Effector CD4-positive, alpha-beta T cell (primary cell): ENCODE data around the gene ESPL1.
"Not testable (repeated sequence)": the region's sequence is repeated elsewhere in the genome, so short reads cannot be mapped to it uniquely, and the experiment has no call there.

ENCODE experiments used
- DNase-seq: peaks from one replicate; pipeline ENCODE4 v3.0.0-alpha.2; 2020

The ESPL1 gene

DNA sequence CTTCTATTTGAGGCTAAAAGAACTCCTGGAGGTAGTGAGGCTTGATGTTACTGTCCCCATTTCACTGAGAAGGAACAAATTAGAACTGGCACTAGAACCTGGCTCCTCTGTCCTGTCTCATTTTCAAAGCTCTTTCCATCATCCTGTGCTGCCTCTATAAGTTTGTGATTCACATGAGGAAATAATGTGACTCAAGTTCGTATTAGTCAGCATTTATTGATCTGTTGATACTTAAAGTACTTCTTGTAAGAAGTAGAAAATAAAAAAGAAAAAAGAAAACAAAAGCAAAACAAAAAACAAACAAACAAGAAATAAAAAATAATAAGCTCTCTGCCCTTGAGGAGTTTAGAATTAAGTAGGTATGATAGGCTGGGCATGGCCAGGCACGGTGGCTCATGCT, 2.3 kb upstream of the ESPL1 start:
- no peak for DNase-seq

DNA sequence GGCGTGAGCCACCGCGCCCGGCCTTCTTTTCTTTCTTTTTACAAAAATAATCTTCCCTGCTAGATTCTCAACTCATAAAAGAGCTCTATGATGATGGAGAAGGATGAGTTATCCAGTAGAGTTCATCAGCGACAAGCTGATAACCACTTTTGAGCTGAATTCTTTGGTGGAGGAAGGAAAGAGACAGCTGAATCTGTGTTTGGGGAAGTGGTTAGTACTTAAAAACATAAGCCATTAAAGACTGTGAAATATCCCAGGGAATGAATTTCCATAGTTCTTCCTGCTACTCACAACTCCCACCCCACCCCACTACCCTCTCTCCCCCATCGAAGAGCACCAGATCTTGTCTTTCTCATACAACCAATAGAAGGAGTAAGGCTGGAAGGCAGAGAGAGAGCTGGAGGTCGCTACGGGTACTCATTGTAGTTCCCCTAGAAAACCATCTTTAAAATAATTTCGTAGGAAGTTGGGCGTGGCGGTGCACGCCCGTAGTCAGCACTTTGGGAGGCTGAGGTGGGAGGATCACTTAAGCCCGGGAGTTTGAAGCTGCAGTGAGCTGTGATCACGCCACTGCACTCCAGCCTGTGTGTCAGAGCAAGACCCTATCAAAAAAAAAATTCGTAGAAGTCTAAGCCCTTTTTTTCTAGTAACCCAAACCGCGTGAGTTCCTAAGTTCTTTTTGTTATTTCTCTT, 647 bp upstream of the ESPL1 start:
- no peak for DNase-seq

DNA sequence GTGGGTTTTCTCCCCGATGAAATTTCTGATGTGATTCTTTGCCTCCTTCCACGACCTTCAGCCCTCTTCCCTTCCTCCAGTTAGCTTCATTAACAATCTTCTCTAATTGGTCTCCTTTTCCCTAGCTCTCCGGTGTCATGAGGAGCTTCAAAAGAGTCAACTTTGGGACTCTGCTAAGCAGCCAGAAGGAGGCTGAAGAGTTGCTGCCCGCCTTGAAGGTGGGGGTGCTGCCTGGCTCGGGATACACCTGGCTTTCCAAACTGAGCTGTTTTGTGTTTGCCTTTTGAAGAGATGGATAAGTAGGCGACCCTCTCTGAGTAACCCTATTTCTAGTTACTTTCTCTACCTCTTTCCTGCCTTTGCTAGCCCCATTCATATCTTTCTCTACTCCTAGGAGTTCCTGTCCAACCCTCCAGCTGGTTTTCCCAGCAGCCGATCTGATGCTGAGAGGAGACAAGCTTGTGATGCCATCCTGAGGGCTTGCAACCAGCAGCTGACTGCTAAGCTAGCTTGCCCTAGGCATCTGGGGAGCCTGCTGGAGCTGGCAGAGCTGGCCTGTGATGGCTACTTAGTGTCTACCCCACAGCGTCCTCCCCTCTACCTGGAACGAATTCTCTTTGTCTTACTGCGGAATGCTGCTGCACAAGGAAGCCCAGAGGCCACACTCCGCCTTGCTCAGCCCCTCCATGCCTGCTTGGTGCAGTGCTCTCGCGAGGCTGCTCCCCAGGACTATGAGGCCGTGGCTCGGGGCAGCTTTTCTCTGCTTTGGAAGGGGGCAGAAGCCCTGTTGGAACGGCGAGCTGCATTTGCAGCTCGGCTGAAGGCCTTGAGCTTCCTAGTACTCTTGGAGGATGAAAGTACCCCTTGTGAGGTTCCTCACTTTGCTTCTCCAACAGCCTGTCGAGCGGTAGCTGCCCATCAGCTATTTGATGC, 797 bp downstream of the ESPL1 start:
- DNase-seq = no peak

GRCh38 chr12:53274445-53274844, 6.3 kb downstream of the ESPL1 start:
- no peak for DNase-seq

DNA sequence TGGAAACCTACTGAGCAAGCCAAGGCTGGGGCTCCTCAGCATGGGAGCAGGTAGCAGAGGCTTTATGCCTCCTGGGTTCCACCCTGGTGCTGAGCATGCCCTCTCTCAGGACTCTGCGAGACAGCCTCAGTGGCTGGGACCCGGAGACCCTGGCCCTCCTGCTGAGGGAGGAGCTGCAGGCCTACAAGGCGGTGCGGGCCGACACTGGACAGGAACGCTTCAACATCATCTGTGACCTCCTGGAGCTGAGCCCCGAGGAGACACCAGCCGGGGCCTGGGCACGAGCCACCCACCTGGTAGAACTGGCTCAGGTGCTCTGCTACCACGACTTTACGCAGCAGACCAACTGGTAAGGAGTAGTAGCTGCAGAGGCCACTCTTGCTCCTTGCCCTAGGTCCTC, 8.4 kb downstream of the ESPL1 start:
- no peak for DNase-seq

DNA sequence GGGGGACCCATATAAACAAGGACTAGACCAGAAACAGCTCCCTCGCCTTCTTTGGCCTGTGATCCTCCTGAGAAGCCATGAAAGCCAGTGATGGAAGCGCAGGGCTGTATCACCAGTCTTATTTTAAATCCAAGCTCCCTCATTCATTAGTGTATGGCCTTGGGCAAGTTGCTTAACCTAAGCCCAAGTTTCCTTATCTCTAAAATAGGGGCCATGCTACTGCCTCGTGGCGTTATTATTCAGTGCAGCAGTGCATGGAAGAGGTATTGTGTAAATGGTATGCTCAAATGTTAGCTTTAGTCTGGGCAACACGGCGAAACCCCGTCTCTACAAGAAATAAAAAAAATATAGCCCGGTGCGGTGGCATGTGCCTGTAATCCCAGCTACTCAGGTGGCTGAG, 9.9 kb downstream of the ESPL1 start:
- no peak for DNase-seq

DNA sequence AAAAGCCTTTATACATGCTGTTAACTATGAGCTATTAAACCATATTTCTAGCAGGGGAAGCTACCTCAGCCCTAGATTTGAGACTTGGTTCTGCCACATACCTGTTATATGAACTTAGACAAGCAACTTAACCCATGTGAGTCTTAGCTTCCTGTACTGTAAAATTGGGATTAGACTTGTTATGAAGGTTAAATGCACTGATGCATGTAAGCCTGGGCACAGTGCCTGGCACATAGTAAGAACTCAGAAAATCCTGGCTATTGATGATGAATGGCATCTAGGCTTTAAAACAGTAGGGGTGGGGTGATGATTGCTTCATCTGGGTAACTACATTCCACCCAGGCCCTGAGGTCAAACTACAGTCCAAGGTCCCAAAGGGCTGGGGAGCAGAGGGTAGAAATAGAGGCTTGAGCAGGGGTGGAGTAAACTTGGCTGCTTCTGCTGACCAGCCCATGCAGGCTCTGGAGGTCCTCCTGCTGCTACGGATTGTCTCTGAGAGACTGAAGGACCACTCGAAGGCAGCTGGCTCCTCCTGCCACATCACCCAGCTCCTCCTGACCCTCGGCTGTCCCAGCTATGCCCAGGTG, 11.3 kb downstream of the ESPL1 start:
- DNase-seq = no peak

DNA sequence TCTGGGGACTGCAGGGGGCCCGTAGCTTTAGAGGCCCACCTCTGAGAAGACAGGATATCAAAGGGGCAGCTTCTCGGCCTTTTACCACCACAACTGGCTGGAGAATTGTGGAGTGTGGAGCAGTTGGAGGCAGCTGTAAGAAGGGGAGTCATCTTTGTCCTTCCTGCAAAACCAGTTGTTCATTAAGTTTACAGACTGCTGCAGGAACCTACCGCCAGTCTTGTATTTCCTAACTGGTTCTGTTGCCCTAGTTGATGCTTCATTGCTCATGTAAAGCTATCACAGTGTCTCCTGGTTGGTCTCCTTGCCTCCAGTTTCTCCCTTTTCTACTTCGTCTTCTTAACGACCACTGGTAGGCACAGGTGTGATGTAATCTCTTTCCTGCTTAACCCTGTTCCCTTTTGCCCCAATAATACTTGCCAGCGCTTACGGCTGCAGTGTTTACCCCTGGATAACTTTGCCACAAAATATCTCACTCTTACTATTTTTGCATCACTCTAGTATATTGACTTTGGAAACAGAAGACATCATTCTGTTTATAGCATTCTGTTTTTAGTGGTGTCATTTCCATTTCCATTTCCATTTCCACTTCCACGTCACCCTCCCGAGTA, 11.9 kb downstream of the ESPL1 start:
- no peak for DNase-seq

DNA sequence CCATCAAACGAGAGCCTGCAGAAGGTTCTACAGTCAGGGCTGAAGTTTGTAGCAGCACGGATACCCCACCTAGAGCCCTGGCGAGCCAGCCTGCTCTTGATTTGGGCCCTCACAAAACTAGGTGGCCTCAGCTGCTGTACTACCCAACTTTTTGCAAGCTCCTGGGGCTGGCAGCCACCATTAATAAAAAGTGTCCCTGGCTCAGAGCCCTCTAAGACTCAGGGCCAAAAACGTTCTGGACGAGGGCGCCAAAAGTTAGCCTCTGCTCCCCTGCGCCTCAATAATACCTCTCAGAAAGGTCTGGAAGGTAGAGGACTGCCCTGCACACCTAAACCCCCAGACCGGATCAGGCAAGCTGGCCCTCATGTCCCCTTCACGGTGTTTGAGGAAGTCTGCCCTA, 18.3 kb downstream of the ESPL1 start:
- DNase-seq = no peak

- peak; percentile 61 for DNase-seq
These were observed 19.7 kb downstream of the ESPL1 start for GRCh38 chr12:53287741-53288216.

DNA sequence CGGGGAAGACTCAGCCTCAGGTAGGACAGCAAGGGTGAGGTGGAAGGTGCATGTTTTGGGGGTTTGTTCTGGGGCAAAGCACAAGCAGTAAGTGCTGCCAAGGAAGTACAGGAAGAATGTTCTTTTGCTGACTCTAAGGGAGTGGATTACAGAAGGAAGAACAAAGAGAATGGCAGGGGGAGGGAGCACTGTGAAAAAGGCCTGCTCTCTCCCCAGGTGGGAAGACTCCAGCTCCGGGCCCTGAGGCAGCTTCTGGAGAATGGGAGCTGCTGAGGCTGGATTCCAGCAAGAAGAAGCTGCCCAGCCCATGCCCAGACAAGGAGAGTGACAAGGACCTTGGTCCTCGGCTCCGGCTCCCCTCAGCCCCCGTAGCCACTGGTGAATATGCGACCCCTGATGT, 20.2 kb downstream of the ESPL1 start:
- DNase-seq = no peak

DNA sequence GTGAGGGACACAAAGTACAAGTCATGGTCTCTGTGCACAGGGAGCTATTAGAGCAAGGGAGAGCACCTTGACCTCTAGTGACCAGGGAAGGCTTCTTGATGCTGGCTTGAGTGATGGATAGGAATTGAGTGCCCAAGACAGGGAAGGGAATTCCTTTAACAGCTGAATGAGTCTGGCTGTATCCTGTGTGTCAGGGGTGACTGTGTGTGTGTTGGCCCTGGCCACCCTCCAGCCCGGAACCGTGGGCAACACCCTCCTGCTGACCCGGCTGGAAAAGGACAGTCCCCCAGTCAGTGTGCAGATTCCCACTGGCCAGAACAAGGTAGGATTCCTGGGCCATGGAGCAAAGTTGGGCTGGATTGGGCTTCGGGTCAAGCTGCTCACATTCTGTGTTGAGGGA, 21.8 kb downstream of the ESPL1 start:
- no peak for DNase-seq

DNA sequence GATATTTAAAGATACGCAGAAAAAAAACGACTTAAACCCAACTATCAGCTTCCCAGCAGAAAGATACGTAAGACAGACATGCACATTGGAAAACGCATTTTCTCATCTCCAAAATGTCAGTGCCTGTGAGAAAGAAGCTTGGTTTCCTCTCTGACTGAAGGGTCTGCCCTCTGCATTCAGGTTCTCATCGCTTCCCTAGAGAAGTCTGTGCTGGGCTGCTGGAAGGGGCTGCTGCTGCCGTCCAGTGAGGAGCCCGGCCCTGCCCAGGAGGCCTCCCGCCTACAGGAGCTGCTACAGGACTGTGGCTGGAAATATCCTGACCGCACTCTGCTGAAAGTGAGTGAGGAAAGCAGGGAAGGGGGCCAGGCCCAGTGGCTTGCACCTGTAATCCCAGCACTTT, 22.6 kb downstream of the ESPL1 start:
- DNase-seq = no peak

DNA sequence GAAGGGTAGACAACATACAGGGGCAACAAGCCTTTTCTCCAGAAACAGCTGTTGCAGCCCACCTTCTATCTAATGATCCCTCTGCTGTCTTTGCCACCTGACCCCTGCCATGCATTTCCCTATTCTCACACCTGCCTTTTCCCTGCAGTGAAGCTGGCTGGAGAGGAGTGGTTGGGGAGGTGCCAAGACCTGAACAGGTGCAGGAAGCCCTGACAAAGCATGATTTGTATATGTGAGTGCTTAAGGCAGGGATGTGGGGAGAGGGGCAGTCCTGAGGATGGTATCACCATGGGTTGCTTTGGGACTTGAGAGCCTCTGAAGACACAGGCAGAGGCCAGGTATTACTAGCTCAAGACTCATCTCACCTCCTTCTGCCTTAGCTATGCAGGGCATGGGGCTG, 24.3 kb downstream of the ESPL1 start:
- DNase-seq = no peak

- DNase-seq = peak; percentile 81
These were observed 27.2 kb downstream of the ESPL1 start, which contains the start of gene PFDN5 for GRCh38 chr12:53295070-53295890. TSS of gene PFDN5 (plus strand) at chr12:53295542. CDS start at chr12:53295568, 26 bp downstream.

- no peak for DNase-seq
These were observed 27.8 kb downstream of the ESPL1 start for GRCh38 chr12:53295891-53296219.

DNA sequence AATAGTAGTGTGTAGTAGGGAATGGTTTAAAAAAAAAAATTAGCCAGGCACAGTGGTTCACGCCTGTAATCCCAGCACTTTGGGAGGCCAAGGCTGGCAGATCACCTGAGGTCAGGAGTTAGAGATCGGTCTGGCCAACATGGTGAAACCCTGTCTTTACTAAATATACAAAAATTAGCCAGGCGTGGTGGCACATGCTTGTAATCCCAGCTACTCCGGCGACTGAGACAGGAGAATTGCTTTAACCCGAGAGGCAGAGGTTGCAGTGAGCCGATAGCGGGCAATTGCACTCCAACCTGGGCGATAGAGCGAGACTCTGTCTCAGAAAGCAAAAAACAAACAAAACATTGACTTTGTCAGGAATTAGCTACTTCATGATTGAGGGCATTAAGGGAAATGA, 29.0 kb downstream of the ESPL1 start:
- DNase-seq = not testable (repeated sequence)

- DNase-seq = no peak
These were observed 30.1 kb downstream of the ESPL1 start for GRCh38 chr12:53298164-53298563.

DNA sequence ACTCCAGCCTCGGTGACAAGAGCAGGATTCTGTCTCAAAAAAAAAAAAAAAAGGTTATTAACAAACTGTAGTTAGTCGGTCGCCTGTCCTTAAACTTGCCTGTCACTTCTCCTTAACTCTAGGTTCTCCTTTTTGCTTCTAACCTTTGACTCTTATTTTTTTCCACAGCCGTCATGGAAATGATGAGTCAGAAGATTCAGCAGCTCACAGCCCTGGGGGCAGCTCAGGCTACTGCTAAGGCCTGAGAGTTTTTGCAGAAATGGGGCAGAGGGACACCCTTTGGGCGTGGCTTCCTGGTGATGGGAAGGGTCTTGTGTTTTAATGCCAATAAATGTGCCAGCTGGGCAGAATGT, 31.0 kb downstream of the ESPL1 start:
- peak; percentile 26 for DNase-seq

DNA sequence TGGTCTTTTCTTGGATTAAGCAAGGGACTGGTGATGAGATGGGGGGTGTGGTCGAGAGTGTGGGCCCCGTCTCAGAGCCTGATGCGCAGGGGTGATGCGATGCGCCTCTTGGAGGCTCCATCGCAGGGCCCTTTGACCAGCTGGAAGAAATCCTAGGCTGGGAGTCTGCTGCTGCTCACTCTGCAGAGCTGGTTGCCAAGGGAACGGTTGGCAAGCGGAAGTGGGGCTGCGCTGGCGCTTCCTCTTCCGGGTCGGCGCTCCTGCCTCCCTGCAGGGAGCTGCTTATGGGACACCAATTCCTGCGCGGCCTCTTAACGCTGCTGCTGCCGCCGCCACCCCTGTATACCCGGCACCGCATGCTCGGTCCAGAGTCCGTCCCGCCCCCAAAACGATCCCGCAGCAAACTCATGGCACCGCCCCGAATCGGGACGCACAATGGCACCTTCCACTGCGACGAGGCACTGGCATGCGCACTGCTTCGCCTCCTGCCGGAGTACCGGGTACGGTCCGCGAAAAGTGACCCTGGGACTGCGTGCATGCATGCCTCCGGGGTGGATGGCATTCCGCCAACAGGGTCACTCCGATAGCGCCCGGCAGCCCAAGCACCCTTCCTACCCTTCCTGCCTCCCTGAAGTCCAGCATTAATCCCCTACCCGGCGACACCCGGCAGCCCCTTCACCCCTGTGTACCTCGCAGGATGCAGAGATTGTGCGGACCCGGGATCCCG, 31.5 kb downstream of the ESPL1 start, which contains the start of gene MYG1:
Gene MYG1 (plus strand): TSS at position 242 of the 727 bp plus-strand sequence. CDS start 43 bp downstream, at position 285.
- DNase-seq = peak; percentile 82

- DNase-seq = no peak
These were observed 32.1 kb downstream of the ESPL1 start for GRCh38 chr12:53300187-53300586.

DNA sequence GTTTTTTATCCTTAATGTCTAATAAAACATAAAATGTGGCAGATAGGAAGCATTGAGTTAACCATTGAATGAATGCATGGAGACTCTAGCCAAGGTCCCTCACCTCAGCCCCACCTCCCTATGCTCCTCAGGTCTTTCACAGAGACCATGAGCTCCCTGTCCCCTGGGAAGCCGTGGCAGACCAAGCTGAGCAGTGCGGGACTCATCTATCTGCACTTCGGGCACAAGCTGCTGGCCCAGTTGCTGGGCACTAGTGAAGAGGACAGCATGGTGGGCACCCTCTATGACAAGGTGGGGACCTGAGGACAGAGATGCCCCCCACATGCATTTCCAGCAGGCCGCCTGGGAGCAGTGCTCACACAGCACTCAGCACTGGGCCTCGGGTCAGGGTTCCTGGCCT, 34.8 kb downstream of the ESPL1 start:
- DNase-seq = no peak
